Uterus (tissue), 2 donors: ENCODE data around the gene EFCAB13.

ENCODE experiments used
- CTCF ChIP-seq, 4 experiments: fragments of 200-600 bp in 2 of 4; fragments of 450-650 bp in 2 of 4; sonication (generic) in 2 of 4; IDR thresholded peaks; one replicate each; pipeline ENCODE4 v1.5.1; 2016 to 2019; ENCODE audit warnings: antibody characterized with exemption in 4 of 4, mild to moderate bottlenecking in 2 of 4, moderate library complexity in 1 of 4
- POLR2A ChIP-seq, 2 donors: fragments of 450-650 bp; IDR thresholded peaks; one replicate each; pipeline ENCODE4 v1.6.1; 2016; ENCODE audit warnings: antibody characterized with exemption in 2 of 2, mild to moderate bottlenecking in 1 of 2, moderate library complexity in 1 of 2

GRCh38 chr17:47400333-47400732 is 76.6 kb downstream of the EFCAB13 start:
- TF ChIP-seq CTCF (IDR thresholded peaks at IDR 0.05) (no peak), POLR2A (IDR thresholded peaks at IDR 0.05) (no peak)
